Measurements from ENCODE around the gene NUBP2. TPM values are rescaled to one million over a fixed set of nuclear protein-coding genes. Genes with fewer than 3 reads are reported as not detected.
A peak's percentile ranks its signal among the peaks of the same experiment; 100 is the strongest.

NUBP2 gene
- total RNA-seq, 2 experiments from 2014 or later = 63.6 to 64.2 TPM

DNA sequence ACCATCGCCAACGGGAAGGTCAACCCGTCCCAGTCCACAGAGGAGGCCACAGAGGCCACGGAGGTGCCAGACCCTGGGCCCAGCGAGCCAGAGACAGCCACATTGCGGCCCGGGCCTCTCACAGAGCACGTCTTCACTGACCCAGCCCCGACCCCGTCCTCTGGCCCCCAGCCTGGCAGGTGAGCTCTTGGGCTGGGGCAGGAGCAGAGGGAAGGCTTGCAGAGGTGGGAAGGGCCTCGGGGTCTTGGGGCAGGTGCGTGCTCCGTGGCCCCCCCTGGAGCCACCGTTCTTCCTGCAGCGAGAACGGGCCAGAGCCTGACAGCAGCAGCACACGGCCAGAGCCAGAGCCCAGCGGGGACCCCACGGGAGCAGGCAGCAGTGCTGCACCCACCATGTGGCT lies 16.5 kb upstream of the NUBP2 start:
- H3K27me3 Mint-ChIP-seq = no peaks in the 10 kb centered on the region
- peaks cover 7% of the 10 kb centered on the region for H3K36me3 Mint-ChIP-seq
- no peak for DNase-seq
- no peak overlapping the region for H3K27ac Mint-ChIP-seq
- no peaks in the 10 kb centered on the region for H3K9me3 Mint-ChIP-seq
- H3K4me3 Mint-ChIP-seq = no peak overlapping the region
- peaks cover 5% of the 10 kb centered on the region for H3K4me1 Mint-ChIP-seq

GRCh38 chr16:1766701-1767100 lies 16.1 kb upstream of the NUBP2 start:
- Mint-ChIP-seq H3K36me3 (peaks cover 8% of the 10 kb centered on the region), H3K9me3 (no peaks in the 10 kb centered on the region), H3K4me3 (no peak overlapping the region), H3K27ac (no peak overlapping the region), H3K27me3 (no peaks in the 10 kb centered on the region), H3K4me1 (peaks cover 5% of the 10 kb centered on the region)
- DNase-seq = no peak

DNA sequence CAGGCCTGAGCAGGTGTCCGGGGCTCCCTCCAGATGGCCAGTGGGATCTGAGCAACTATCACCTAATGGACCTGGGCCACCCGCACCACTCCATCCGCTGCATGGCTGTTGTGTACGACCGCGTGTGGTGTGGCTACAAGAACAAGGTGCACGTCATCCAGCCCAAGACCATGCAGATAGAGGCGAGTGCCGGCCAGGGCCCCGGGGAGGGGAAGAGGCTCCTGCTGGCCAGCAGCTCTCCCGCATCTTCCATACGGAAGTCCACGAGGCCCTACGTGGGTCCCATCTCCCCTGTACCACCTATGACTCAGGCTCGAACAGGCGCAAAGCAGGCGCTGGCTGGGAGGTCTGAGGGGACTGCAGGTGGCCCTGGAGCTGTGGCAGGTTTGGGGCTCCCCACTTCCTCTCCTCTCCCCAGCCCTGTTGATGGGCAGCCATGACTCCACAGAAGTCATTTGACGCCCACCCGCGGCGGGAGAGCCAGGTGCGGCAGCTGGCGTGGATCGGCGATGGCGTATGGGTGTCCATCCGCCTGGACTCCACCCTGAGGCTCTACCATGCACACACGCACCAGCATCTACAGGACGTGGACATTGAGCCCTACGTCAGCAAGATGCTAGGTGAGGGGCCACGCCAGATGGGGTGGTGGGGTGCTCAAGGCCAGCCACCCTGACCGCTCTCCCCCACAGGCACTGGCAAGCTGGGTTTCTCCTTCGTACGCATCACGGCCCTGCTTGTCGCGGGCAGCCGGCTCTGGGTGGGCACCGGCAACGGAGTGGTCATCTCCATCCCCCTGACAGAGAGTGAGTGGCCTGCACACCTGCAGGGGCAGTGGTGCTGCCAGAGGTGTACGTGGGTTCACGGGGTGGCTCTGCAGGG lies 15.4 kb upstream of the NUBP2 start:
- Mint-ChIP-seq H3K27ac (no peak overlapping the region), H3K27me3 (peaks cover 3% of the 10 kb centered on the region)
- DNase-seq = no peak

DNA sequence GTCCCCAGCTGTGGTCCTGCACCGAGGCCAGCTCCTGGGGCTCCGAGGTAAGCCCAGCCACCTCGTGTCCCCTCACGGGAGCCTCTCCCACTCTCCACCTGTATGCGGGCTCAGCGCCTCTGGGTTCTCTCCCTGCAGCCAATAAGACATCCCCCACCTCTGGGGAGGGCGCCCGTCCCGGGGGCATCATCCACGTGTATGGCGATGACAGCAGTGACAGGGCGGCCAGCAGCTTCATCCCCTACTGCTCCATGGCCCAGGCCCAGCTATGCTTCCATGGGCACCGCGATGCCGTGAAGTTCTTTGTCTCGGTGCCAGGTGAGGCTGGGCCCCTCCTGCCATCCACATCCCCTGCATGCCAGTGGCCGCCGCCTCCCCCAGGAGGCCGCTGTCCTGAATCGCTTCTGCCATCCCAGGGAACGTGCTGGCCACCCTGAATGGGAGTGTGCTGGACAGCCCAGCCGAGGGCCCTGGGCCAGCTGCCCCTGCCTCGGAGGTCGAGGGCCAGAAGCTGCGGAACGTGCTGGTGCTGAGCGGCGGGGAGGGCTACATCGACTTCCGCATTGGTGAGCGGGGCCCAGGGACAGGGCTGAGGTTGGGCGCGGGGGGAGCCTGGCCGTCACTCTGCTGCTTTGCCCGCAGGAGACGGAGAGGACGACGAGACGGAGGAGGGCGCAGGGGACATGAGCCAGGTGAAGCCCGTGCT lies 14.5 kb upstream of the NUBP2 start:
- Mint-ChIP-seq H3K4me1 (peaks cover 7% of the 10 kb centered on the region), H3K4me3 (no peak overlapping the region), H3K27ac (no peak overlapping the region), H3K9me3 (no peaks in the 10 kb centered on the region), H3K27me3 (peaks cover 3% of the 10 kb centered on the region), H3K36me3 (peaks cover 16% of the 10 kb centered on the region)
- DNase-seq = no peak

More for the DNA sequence above, 15.4 kb upstream of the NUBP2 start:
- H3K36me3 Mint-ChIP-seq = peaks cover 14% of the 10 kb centered on the region
- no peak overlapping the region for H3K4me3 Mint-ChIP-seq
- no peaks in the 10 kb centered on the region for H3K9me3 Mint-ChIP-seq
- peaks cover 7% of the 10 kb centered on the region for H3K4me1 Mint-ChIP-seq

DNA sequence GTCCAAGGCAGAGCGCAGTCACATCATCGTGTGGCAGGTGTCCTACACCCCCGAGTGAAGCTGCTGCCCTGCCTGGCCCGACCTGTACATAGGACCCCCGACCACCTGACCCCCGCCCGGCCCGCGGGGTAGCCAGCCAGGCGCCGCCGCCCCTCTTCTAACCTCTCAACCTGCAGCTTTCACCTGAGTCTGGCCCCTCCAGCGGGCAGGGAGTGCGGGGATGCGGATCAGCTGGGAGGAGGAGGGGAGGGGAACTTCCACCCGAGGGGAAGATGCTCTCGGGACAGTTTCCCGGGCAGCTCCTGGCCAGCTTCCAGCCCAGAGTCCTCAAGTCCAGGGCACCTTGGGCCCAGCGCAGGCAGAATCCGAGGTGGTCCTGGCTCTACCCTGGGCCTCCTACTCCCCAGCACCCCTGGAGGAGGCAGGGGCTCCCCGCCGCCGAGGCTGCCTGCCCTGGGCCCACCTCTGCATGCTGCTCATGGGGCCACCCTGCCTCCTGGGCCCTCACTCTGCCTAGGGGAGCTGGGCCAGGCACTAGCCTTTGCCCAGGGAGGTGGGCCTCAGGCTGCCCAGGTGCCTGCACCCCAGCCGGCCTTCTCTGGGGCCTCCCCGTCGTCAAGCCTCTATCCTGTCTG lies 13.9 kb upstream of the NUBP2 start:
- H3K36me3 Mint-ChIP-seq = peaks cover 16% of the 10 kb centered on the region
- H3K27ac Mint-ChIP-seq = no peak overlapping the region
- DNase-seq = no peak
- peaks cover 3% of the 10 kb centered on the region for H3K27me3 Mint-ChIP-seq
- peaks cover 8% of the 10 kb centered on the region for H3K4me1 Mint-ChIP-seq
- no peak overlapping the region for H3K4me3 Mint-ChIP-seq
- H3K9me3 Mint-ChIP-seq = no peaks in the 10 kb centered on the region

GRCh38 chr16:1769402-1770300 lies 13.1 kb upstream of the NUBP2 start:
- Mint-ChIP-seq H3K4me3 (peak overlapping the region; percentile 76), H3K27me3 (peaks cover 3% of the 10 kb centered on the region), H3K36me3 (peaks cover 16% of the 10 kb centered on the region), H3K4me1 (peaks cover 10% of the 10 kb centered on the region), H3K9me3 (no peaks in the 10 kb centered on the region), H3K27ac (peak overlapping the region; percentile 79)
- DNase-seq = no peak

GRCh38 chr16:1770328-1771187 lies 12.2 kb upstream of the NUBP2 start:
- peak; percentile 63 for DNase-seq
- H3K27me3 Mint-ChIP-seq = peaks cover 3% of the 10 kb centered on the region
- peak overlapping the region; percentile 79 for H3K27ac Mint-ChIP-seq
- peaks cover 10% of the 10 kb centered on the region for H3K4me1 Mint-ChIP-seq
- no peaks in the 10 kb centered on the region for H3K9me3 Mint-ChIP-seq
- peak overlapping the region; percentile 76 for H3K4me3 Mint-ChIP-seq
- H3K36me3 Mint-ChIP-seq = peaks cover 16% of the 10 kb centered on the region

DNA sequence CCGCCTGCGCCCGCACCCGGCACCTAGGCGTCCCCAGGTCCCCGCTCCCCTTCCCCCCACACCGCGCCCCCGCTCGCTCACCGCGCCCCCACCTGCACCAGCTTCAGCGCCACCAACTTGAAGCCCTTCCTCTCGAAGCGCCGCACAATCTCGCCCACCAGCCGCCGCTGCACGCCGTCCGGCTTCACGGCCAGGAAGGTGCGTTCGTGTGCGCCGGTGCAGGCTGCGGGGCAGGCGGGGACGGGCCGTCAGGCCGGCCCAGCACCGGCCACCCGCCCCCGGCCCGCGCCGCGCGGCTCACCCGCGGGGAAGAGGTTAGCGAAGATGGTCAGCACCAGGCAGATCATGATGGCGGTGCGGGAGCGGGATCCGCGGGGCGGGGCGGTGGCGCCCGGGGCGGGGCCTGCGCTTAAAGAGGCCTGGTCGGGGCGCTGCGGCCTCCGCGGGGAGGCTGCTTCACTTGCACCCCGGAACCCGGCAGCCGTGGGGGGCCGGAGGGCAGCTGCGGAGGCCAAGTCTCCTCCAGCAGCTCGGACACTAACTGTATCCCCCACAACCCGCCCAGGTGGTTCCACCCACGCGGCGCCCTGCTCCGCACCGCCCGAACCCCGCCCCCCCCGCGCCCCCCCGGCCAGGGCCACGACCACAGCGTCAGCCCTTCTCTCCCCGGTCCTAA lies 11.4 kb upstream of the NUBP2 start, which contains the start of gene NME3:
NME3 (minus strand) TSS at position 356 of the 676 bp plus-strand sequence; CDS start at position 347, 9 bp downstream.
- Mint-ChIP-seq H3K36me3 (peaks cover 16% of the 10 kb centered on the region), H3K9me3 (no peaks in the 10 kb centered on the region), H3K27ac (peak within 1 kb of the TSS; percentile 99), H3K4me1 (peaks cover 10% of the 10 kb centered on the region), H3K27me3 (peaks cover 3% of the 10 kb centered on the region), H3K4me3 (peak within 1 kb of the TSS; percentile 99)
- peak; percentile 80 for DNase-seq

DNA sequence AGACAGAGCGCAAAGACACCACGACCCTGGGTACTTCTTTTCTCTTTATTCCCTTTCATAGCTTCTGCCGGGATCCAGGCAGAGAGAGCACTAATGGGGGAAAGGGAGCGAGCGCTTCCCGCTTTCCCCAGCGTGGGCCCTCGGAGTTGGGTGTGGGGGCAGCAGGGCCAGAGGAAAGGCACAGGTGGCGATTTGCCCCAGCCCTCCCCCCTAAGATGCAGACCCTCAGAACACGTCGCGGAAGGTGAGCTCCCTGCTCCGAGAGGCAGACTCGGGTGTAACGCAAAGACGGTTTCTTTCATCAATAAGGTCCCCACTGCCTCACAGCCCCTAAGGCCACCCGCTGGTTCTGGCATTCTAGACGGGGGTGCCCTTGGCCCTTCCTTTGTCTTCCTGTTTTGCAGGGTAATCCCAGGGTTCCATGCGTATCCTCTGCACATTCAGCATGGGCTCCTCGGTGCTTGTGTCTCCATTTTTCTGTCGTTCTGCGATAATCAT lies 10.8 kb upstream of the NUBP2 start:
- Mint-ChIP-seq H3K27ac (peak overlapping the region; percentile 99), H3K4me3 (peak overlapping the region; percentile 99), H3K27me3 (peaks cover 3% of the 10 kb centered on the region), H3K36me3 (peaks cover 16% of the 10 kb centered on the region), H3K4me1 (peaks cover 10% of the 10 kb centered on the region), H3K9me3 (no peaks in the 10 kb centered on the region)
- peak; percentile 18 for DNase-seq

- peak within 1 kb of the TSS; percentile 99 for H3K4me3 Mint-ChIP-seq
- peaks cover 3% of the 10 kb centered on the region for H3K27me3 Mint-ChIP-seq
- H3K9me3 Mint-ChIP-seq = no peaks in the 10 kb centered on the region
- peak; percentile 74 for DNase-seq
- H3K4me1 Mint-ChIP-seq = peaks cover 10% of the 10 kb centered on the region
- peak within 1 kb of the TSS; percentile 99 for H3K27ac Mint-ChIP-seq
- H3K36me3 Mint-ChIP-seq = peaks cover 16% of the 10 kb centered on the region
Measured at GRCh38 chr16:1772362-1772907, 10.3 kb upstream of the NUBP2 start, which contains the start of gene EME2. Gene EME2, plus strand, starts transcription at chr16:1772810. Its CDS starts 418 bp downstream, at chr16:1773228.

DNA sequence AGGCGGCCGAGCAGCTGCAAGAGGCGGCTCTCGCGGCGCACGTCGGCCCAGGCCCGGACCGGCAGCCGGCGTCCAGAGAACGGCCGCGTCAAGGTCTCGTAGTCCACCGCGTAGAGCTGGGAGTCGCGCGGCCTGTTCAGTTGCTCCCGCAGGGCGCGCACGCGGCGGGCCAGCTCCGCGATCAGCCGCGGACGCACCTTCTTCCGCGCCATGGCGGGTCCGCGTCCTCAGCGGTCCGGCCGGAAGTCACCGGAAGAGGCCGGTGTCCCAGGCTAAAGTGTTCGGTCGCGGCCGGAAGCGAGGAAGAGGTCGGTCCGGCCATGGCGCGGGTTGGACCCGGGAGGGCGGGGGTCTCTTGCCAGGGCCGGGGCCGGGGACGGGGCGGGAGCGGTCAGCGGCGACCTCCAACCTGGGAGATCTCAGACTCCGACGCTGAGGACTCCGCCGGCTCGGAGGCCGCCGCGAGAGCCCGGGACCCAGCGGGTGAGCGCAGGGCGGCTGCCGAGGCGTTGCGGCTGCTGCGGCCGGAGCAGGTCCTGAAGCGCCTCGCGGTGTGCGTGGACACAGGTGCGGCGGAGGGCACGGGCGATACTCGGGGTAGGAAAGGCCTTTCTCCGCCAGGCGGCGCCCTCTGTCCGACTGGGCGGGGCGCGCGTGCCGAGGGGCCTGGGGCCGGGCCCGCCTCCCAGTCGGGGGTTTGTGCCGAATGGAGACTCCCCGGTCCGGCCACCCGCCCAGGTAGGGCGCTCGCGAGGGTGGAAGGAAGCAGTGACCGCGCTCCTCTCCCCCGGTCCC lies 9.7 kb upstream of the NUBP2 start, which contains the start of gene MRPS34:
MRPS34 (minus strand) TSS at position 227 of the 795 bp plus-strand sequence; CDS start at position 212, 15 bp downstream.
- peak within 1 kb of the TSS; percentile 99 for H3K4me3 Mint-ChIP-seq
- peaks cover 10% of the 10 kb centered on the region for H3K4me1 Mint-ChIP-seq
- DNase-seq = peak; percentile 87
- peaks cover 3% of the 10 kb centered on the region for H3K27me3 Mint-ChIP-seq
- peak within 1 kb of the TSS; percentile 99 for H3K27ac Mint-ChIP-seq
- no peaks in the 10 kb centered on the region for H3K9me3 Mint-ChIP-seq
- peaks cover 14% of the 10 kb centered on the region for H3K36me3 Mint-ChIP-seq

All from activated naive CD8-positive, alpha-beta T cell treated with anti-CD3 and anti-CD28 coated beads for 36 hours (primary cell).